ENCODE results near the gene CCDC69. TPM values are rescaled to one million over a fixed set of nuclear protein-coding genes. Genes with fewer than 3 reads are reported as not detected.

CCDC69 gene
- total RNA-seq, 1 donor from 2014 or later = 109 TPM

- Mint-ChIP-seq H3K27ac (peak overlapping the region; percentile 94), H3K9me3 (no peaks in the 10 kb centered on the region), H3K4me1 (peaks cover 96% of the 10 kb centered on the region), H3K27me3 (no peaks in the 10 kb centered on the region), H3K36me3 (ENCODE audit: low read depth) (peaks cover 30% of the 10 kb centered on the region), H3K4me3 (peak overlapping the region; percentile 69)
- CTCF ChIA-PET = interaction anchor here (1.0 to 3.1 kb wide), 9 partner anchors 9 to 146 kb away, joined by 3 to 15 read pairs (median 8); partner anchors contain the start of gene CCDC69
- no peak for ATAC-seq (ENCODE audit: low read depth)
- intact Hi-C loops (cut with micrococcal nuclease) = loop anchor here (5.0 kb wide), 2 partner anchors 545 to 800 kb away; partner anchors contain the start of genes ATOX1 and CD74
- DNase-seq = no peak
- POLR2A ChIA-PET = interaction anchor here (0.8 to 8.3 kb wide), 17 partner anchors 11 to 801 kb away, joined by 3 to 222 read pairs (median 14); partner anchors contain the start of genes CCDC69, G3BP1 and GM2A
- no peak for TF ChIP-seq CTCF (IDR thresholded peaks at IDR 0.05)
These were observed 11.5 kb downstream of the CCDC69 start for GRCh38 chr5:151212406-151212798.

- no peak for TF ChIP-seq CTCF (IDR thresholded peaks at IDR 0.05)
- ATAC-seq (ENCODE audit: low read depth) = no peak
- CTCF ChIA-PET = interaction anchor here (1.5 kb wide), 1 partner anchor 44 kb away, joined by 5 read pairs; no protein-coding TSS in a partner anchor
- H3K9me3 Mint-ChIP-seq = no peaks in the 10 kb centered on the region
- DNase-seq = no peak
- POLR2A ChIA-PET = interaction anchor here (1.0 to 8.3 kb wide), 5 partner anchors 11 to 52 kb away, joined by 3 to 222 read pairs (median 7); partner anchors contain the start of genes CCDC69 and GM2A
- peak overlapping the region; percentile 24 for H3K4me3 Mint-ChIP-seq
- H3K36me3 Mint-ChIP-seq (ENCODE audit: low read depth) = peaks cover 26% of the 10 kb centered on the region
- H3K27me3 Mint-ChIP-seq = no peaks in the 10 kb centered on the region
- peaks cover 76% of the 10 kb centered on the region for H3K4me1 Mint-ChIP-seq
- intact Hi-C loops (cut with micrococcal nuclease) = no loop called here
- peak overlapping the region; percentile 82 for H3K27ac Mint-ChIP-seq
These were observed 15.4 kb downstream of the CCDC69 start for GRCh38 chr5:151208481-151208914.

DNA sequence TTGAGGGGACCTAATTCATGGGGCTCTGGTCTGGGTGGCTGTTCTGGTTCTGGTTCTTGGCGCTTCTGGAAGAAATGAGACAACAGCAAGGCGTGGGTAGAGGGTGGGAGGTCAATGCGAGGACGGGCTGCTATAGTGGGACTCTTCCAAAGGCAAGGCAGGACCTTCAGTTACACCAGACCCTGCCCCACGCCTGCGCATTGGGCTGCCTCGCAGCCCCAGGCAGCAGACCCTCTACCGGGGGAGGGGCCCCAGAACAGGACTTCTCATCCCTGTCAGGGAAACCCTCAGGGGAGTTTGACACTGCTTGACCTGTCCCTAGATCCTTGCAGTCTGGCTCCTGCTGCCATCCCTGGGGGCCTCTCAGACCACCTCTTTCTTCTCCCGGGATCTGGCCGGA is 18.5 kb downstream of the CCDC69 start:
- ATAC-seq (ENCODE audit: low read depth) = no peak
- CTCF ChIA-PET = no interaction called here
- Mint-ChIP-seq H3K36me3 (ENCODE audit: low read depth) (peaks cover 40% of the 10 kb centered on the region), H3K4me3 (no peak overlapping the region), H3K4me1 (peaks cover 71% of the 10 kb centered on the region), H3K27ac (peak overlapping the region; percentile 7), H3K27me3 (no peaks in the 10 kb centered on the region), H3K9me3 (no peaks in the 10 kb centered on the region)
- intact Hi-C loops (cut with micrococcal nuclease) = no loop called here
- POLR2A ChIA-PET = interaction anchor here (0.6 kb wide), 1 partner anchor 176 kb away, joined by 6 read pairs; no protein-coding TSS in a partner anchor
- DNase-seq = no peak
- no peak for TF ChIP-seq CTCF (IDR thresholded peaks at IDR 0.05)

GRCh38 chr5:151204051-151204450 is 19.8 kb downstream of the CCDC69 start:
- no peaks in the 10 kb centered on the region for H3K27me3 Mint-ChIP-seq
- ATAC-seq (ENCODE audit: low read depth) = no peak
- POLR2A ChIA-PET = interaction anchor here (2.2 to 3.7 kb wide), 2 partner anchors 10 to 19 kb away, joined by 12 to 28 read pairs; partner anchors contain the start of gene CCDC69
- H3K9me3 Mint-ChIP-seq = no peaks in the 10 kb centered on the region
- DNase-seq = no peak
- intact Hi-C loops (cut with micrococcal nuclease) = no loop called here
- no peak overlapping the region for H3K4me3 Mint-ChIP-seq
- CTCF ChIA-PET = no interaction called here
- peaks cover 49% of the 10 kb centered on the region for H3K36me3 Mint-ChIP-seq (ENCODE audit: low read depth)
- no peak for TF ChIP-seq CTCF (IDR thresholded peaks at IDR 0.05)
- H3K27ac Mint-ChIP-seq = no peak overlapping the region
- peaks cover 63% of the 10 kb centered on the region for H3K4me1 Mint-ChIP-seq

GRCh38 chr5:151202381-151203139 is 21.3 kb downstream of the CCDC69 start:
- intact Hi-C loops (cut with micrococcal nuclease) = no loop called here
- DNase-seq (no peak), ATAC-seq (ENCODE audit: low read depth) (peak; percentile 77)
- Mint-ChIP-seq H3K4me1 (peaks cover 60% of the 10 kb centered on the region), H3K27me3 (no peaks in the 10 kb centered on the region), H3K9me3 (no peaks in the 10 kb centered on the region), H3K4me3 (peak overlapping the region; percentile 19), H3K27ac (peak overlapping the region; percentile 56), H3K36me3 (ENCODE audit: low read depth) (peaks cover 59% of the 10 kb centered on the region)
- TF ChIP-seq CTCF (IDR thresholded peaks at IDR 0.05) = no peak
- ChIA-PET POLR2A (interaction anchor here (0.6 to 3.7 kb wide), 12 partner anchors 9 to 793 kb away, joined by 3 to 28 read pairs (median 4); partner anchors contain the start of gene CCDC69), CTCF (interaction anchor here (1.0 to 2.7 kb wide), 3 partner anchors 11 to 38 kb away, joined by 5 to 7 read pairs (median 7); no protein-coding TSS in a partner anchor)

Measured in activated B cell treated with CpG ODN at 0.5 μM for 24 hours (primary cell).